Amygdala (tissue), 56 donors: ENCODE measurements around the gene TTC32.
"Not testable (repeated sequence)": the region's sequence is repeated elsewhere in the genome, so short reads cannot be mapped to it uniquely, and the experiment has no call there.

Experiments used
- DNase-seq, 56 donors: peaks; one replicate each; lab custom pipeline; 2025; lab: John Stamatoyannopoulos, UW

TTC32 gene

GRCh38 chr2:19899985-19900930 is 1.5 kb downstream of the TTC32 start:
- no peak for DNase-seq

- DNase-seq, result no peak
Measured at GRCh38 chr2:19898592-19899329, 3.0 kb downstream of the TTC32 start.

GRCh38 chr2:19897623-19898245 is 4.0 kb downstream of the TTC32 start:
- no peak for DNase-seq

- DNase-seq, result no peak
Measured at GRCh38 chr2:19895535-19895934, 6.2 kb downstream of the TTC32 start.

- no peak for DNase-seq
Measured at GRCh38 chr2:19894134-19894792, 7.5 kb downstream of the TTC32 start.

GRCh38 chr2:19893520-19894133 is 8.2 kb downstream of the TTC32 start:
- DNase-seq, result no peak

- DNase-seq, result not testable (repeated sequence)
Measured at GRCh38 chr2:19891971-19892370, 9.8 kb downstream of the TTC32 start.

GRCh38 chr2:19890104-19890503 is 11.7 kb downstream of the TTC32 start:
- DNase-seq, result no peak

GRCh38 chr2:19888831-19889230 is 13.0 kb downstream of the TTC32 start:
- no peak for DNase-seq

GRCh38 chr2:19887510-19887909 is 14.3 kb downstream of the TTC32 start:
- DNase-seq, result no peak

GRCh38 chr2:19886261-19886660 is 15.5 kb downstream of the TTC32 start:
- DNase-seq, result no peak

GRCh38 chr2:19885791-19886190 is 16.0 kb downstream of the TTC32 start:
- no peak for DNase-seq

- no peak for DNase-seq
Measured at GRCh38 chr2:19883971-19884720, 17.6 kb downstream of the TTC32 start.

GRCh38 chr2:19883486-19883885 is 18.3 kb downstream of the TTC32 start:
- no peak for DNase-seq

GRCh38 chr2:19882286-19882685 is 19.5 kb downstream of the TTC32 start:
- no peak for DNase-seq

- no peak for DNase-seq
Measured at GRCh38 chr2:19881908-19882265, 19.9 kb downstream of the TTC32 start.

- no peak for DNase-seq
Measured at GRCh38 chr2:19881221-19881907, 20.4 kb downstream of the TTC32 start.

GRCh38 chr2:19880191-19880590 is 21.6 kb downstream of the TTC32 start:
- DNase-seq, result not testable (repeated sequence)

- DNase-seq, result no peak
Measured at GRCh38 chr2:19879120-19879519, 22.7 kb downstream of the TTC32 start.
